Pancreas (tissue), 10 donors: ENCODE results near the gene TOP2A. TPM values are rescaled to one million over a fixed set of nuclear protein-coding genes. Genes with fewer than 3 reads are reported as not detected.

Source experiments
- ATAC-seq, 4 donors: fragments of 200-7000 bp; cut with Tn5 transposase; one replicate each; pipeline versions ENCODE4 v1.8.0 to v1.9.1; 2020; ENCODE audit warnings: mild to moderate bottlenecking in 4 of 4, moderate library complexity in 4 of 4
- DNase-seq, 6 donors: peaks; one replicate each; pipeline ENCODE4 v3.0.0-alpha.2; 2020
- FAIRE-seq: peaks from 2 replicates; lab custom pipeline; 2012; peaks lifted over from hg19 to GRCh38; lab: Jason Lieb, UNC
- H3K27ac ChIP-seq, 4 donors: fragments of 200-600 bp; sonication (generic); 1 replicate in 3 of 4; 2 replicates in 1 of 4; pipeline versions ENCODE4 v1.5.0 to v1.8.0; 2020
- H3K27me3 ChIP-seq, 4 donors: fragments of 200-600 bp; one replicate each; pipeline ENCODE4 v1.8.0; 2021
- H3K36me3 ChIP-seq, 3 donors: fragments of 200-600 bp; sonication (generic) in 1 of 3; one replicate each; pipeline versions ENCODE4 v1.5.0 to v1.8.0; 2020 to 2021
- H3K4me1 ChIP-seq, 3 donors: fragments of 200-600 bp; one replicate each; pipeline ENCODE4 v1.8.0; 2021
- H3K4me3 ChIP-seq, 4 donors: fragments of 200-600 bp; sonication (generic) in 2 of 4; one replicate each; pipeline versions ENCODE4 v1.5.0 to v1.8.0; 2020 to 2021
- H3K9me3 ChIP-seq, 4 donors: fragments of 200-600 bp; one replicate each; pipeline ENCODE4 v1.8.0; 2021
- CTCF ChIP-seq, 4 donors: fragments of 200-600 bp; sonication (generic) in 3 of 4; IDR thresholded peaks; one replicate each; pipeline versions ENCODE4 v1.5.0 to v1.8.0; 2021; ENCODE audit warnings: antibody characterized with exemption in 4 of 4
- WGBS, 2 donors: extraction: QIAGEN DNeasy Blood & Tissue Kit; methylation state at CpG; one replicate each; pipeline ENCODE4 v1.1.7; 2013; 5-methylcytosine and 5-hydroxymethylcytosine counted together
- intact Hi-C, 3 donors: fragments of 100-400 bp; cut with DNase I; formaldehyde crosslinking; loops; one replicate each; pipeline versions ENCODE4 v1.11.1 to v1.14.2; 2022
- polyA plus RNA-seq, 2 donors: library from polyadenylated mRNA; stranded (reverse); fragments of 200-250 nt; gene quantifications; one replicate each; pipeline ENCODE4 v1.2.3, GENCODE V29; 2013
- total RNA-seq, 6 donors: library from RNA; stranded (reverse); fragmentation: NEBNext Ultra II Directional in 4 of 6; extraction: Animal tissue kit (Norgen Biotek cat#: 25700) in 4 of 6; gene quantifications; one replicate each; pipeline versions ENCODE4 v1.2.1 to v1.2.4, GENCODE V29; 2021 to 2023
- donor health status: healthy with polysubstance abuse.
- donor health status: DM: no; HTN: no; CAD: no; lungs with moderate emphysema.
- donor health status: DM: no; HTN: no; CAD: no.
- donor health status: control.
- donor health status: control.
- donor health status: Bipolar disorder and iron deficiency.
- donor health status: DM: yes; HTN: yes; CAD: no.
- donor health status: DM: no; HTN: no; CAD: no.
- donor health status: DM: no; HTN: no; CAD: no.
- donor health status: DM: yes; HTN: yes; CAD: no.

Gene TOP2A
- total and polyA plus RNA-seq, 8 donors = 0.19 to 4.4 (median 0.65) TPM

GRCh38 chr17:40345161-40345993, 72.3 kb downstream of the TOP2A start:
- no peaks in the 10 kb centered on the region for H3K9me3 ChIP-seq
- TF ChIP-seq CTCF (IDR thresholded peaks at IDR 0.05) = no peak
- WGBS, 2 donors = 0 to 1% methylated on average over 41 to 45 of the region's 45 CpGs
- DNase-seq (peak; percentile 78 to 91 (median 84)), ATAC-seq (peak; percentile 42 to 68 (median 56)), FAIRE-seq (no peak)
- peak overlapping the region; percentile 12 to 82 (median 68) for H3K27ac ChIP-seq
- no peaks in the 10 kb centered on the region for H3K36me3 ChIP-seq
- intact Hi-C loops = loop anchor here in 1 of 3 donors (5.0 kb wide), 1 partner anchor 33 kb away; no protein-coding TSS in a partner anchor
- no peaks in the 10 kb centered on the region for H3K27me3 ChIP-seq
- H3K4me3 ChIP-seq = peak overlapping the region; percentile 20 to 73 (median 38)
- H3K4me1 ChIP-seq = peaks cover 22 to 61% (median 26%) of the 10 kb centered on the region in 3 donors

- FAIRE-seq (no peak), ATAC-seq (no peak), DNase-seq (no peak)
- WGBS, 2 donors = 62 to 64% methylated on average over 7 of the region's 7 CpGs
- Histone ChIP-seq H3K4me3 (peak overlapping the region; percentile 20 to 73 (median 38)), H3K9me3 (no peaks in the 10 kb centered on the region), H3K27ac (peak overlapping the region; percentile 12 to 82 (median 68)), H3K4me1 (peaks cover 22 to 61% (median 26%) of the 10 kb centered on the region in 3 donors), H3K27me3 (no peaks in the 10 kb centered on the region), H3K36me3 (no peaks in the 10 kb centered on the region)
- intact Hi-C loops = loop anchor here in 1 of 3 donors (5.0 kb wide), 1 partner anchor 32 kb away; no protein-coding TSS in a partner anchor
- TF ChIP-seq CTCF (IDR thresholded peaks at IDR 0.05) = no peak
Measured at GRCh38 chr17:40344421-40345160, 73.1 kb downstream of the TOP2A start.

- Histone ChIP-seq H3K36me3 (no peaks in the 10 kb centered on the region), H3K27me3 (no peaks in the 10 kb centered on the region), H3K4me3 (peak overlapping the region in 3 of 4 donors; percentile 7 to 80 (median 73)), H3K27ac (peak overlapping the region in 1 of 4 donors; percentile 80), H3K4me1 (peaks cover 18 to 57% (median 19%) of the 10 kb centered on the region in 3 donors), H3K9me3 (no peaks in the 10 kb centered on the region)
- DNase-seq = peak in 2 of 6 donors; percentile 36 to 67
- ATAC-seq = no peak
- no peak for FAIRE-seq
- intact Hi-C loops = no loop called here
- no peak for TF ChIP-seq CTCF (IDR thresholded peaks at IDR 0.05)
- WGBS, 2 donors = 47 to 49% methylated on average over 15 of the region's 15 CpGs
Measured at GRCh38 chr17:40343219-40344119, 74.2 kb downstream of the TOP2A start.

- Histone ChIP-seq H3K9me3 (no peaks in the 10 kb centered on the region), H3K27me3 (no peaks in the 10 kb centered on the region), H3K36me3 (no peaks in the 10 kb centered on the region), H3K4me1 (peaks cover 12 to 50% (median 13%) of the 10 kb centered on the region in 3 donors), H3K27ac (peak overlapping the region; percentile 17 to 89 (median 79)), H3K4me3 (peak overlapping the region; percentile 59 to 80 (median 73))
- TF ChIP-seq CTCF (IDR thresholded peaks at IDR 0.05) = no peak
- WGBS, 2 donors = 4% methylated on average over 38 of the region's 38 CpGs
- intact Hi-C loops = no loop called here
- FAIRE-seq = no peak
- DNase-seq = peak in 1 of 6 donors; percentile 58
- ATAC-seq = no peak
Measured at GRCh38 chr17:40342504-40343218, 75.0 kb downstream of the TOP2A start.
